Midbrain (tissue), 1 donor: ENCODE data around the gene SERPINB5.

Source experiments
- DNase-seq: peaks from one replicate; lab custom pipeline; 2025; lab: John Stamatoyannopoulos, UW

SERPINB5 gene

GRCh38 chr18:63468575-63468974, 8.2 kb upstream of the SERPINB5 start:
- DNase-seq, result no peak

- no peak for DNase-seq
Observed at GRCh38 chr18:63470751-63471150, 6.0 kb upstream of the SERPINB5 start.

DNA sequence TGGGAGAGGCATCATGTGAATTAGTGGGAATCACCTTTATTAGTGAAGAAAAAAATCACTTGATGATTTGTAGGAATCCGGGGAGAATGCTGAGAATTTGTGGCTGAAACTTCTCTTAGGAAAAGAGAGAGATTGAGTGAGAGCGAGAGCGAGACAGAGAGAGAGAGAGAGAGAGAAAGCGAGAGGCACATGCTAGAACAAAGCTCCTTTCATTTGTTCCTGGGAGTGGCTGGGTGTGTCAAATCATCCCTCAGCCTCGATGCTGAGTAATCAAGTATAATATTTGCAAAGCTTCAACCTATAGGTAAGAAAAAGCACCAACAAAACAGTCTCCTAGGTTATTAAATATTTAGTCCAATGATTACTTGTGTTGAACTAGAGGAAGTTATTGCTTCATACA, 4.4 kb upstream of the SERPINB5 start:
- DNase-seq, result no peak

GRCh38 chr18:63477200-63477599, 442 bp downstream of the SERPINB5 start:
- DNase-seq, result no peak

DNA sequence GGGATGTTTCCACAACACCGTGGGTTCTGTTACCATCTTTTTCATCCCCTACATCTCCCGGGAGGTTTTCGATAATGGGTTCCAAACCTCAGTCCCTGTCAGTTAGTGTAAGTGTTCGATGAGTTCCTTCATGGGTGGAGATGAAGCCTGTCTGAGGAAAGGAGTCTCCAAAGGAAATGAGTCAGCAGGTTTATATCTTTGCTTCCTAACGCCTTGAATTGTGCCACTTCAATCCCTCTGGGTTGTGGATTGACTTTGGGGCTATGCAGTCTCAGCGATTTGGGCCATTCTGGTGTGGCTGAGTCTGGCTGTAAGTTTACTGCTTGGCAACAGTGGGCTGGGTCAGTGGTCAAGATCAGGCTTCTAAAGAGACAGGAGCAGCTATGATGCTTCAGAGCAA, 1.2 kb downstream of the SERPINB5 start:
- DNase-seq, result no peak

- no peak for DNase-seq
Observed at GRCh38 chr18:63479826-63480225, 3.1 kb downstream of the SERPINB5 start.

DNA sequence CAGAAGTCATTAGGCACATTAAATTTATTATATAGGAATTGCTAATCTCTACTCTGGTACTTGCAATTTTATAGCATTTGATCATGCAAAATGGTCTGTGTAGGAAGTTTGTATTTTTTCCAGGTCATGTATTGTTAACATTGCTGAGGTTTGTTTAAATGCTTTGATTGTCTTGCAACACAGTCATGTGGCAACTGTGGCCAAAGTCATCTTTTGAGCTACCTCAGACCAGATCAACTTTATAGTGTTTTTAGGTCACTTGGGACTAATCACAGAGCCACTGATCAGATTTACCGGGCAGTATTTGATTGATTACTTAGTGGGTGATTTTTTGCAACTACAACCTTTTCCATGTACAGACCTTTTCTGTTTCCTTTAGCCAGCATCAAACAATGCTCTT, 3.7 kb downstream of the SERPINB5 start:
- no peak for DNase-seq

GRCh38 chr18:63480915-63481314, 4.2 kb downstream of the SERPINB5 start:
- DNase-seq, result no peak

GRCh38 chr18:63487676-63488075, 10.9 kb downstream of the SERPINB5 start:
- DNase-seq, result no peak

GRCh38 chr18:63488160-63488559, 11.4 kb downstream of the SERPINB5 start:
- DNase-seq, result no peak

DNA sequence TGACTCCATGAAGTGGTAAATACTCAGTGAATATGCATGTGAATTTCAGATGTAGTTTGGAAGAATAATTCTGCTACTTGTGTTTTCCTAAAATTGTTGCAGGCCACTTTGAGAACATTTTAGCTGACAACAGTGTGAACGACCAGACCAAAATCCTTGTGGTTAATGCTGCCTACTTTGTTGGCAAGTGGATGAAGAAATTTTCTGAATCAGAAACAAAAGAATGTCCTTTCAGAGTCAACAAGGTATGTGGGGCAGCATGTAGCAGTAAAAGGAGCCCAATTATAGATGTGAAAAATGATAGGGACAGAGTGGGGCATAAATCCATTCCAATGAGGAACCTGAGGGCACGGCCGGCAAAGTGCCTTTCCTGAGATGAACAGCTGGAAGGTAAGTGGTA, 16.1 kb downstream of the SERPINB5 start:
- no peak for DNase-seq

GRCh38 chr18:63495675-63496074, 18.9 kb downstream of the SERPINB5 start:
- no peak for DNase-seq

- no peak for DNase-seq
Observed at GRCh38 chr18:63505566-63506335, 29.0 kb downstream of the SERPINB5 start.

DNA sequence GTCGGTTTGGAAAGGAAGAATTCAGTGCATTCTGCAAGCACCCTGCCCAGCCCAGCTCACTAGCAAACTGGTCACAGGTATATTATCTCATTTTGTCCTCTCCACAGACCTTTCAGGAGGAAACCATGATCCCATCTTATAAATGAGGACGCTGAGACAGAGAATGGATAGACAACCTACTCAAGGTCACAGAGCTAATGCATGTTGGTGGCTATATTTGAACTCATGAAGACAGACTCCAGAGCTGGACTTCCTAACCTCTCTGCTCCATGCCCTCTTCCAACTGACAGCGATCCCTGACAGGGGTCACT, 29.5 kb downstream of the SERPINB5 start:
- DNase-seq, result no peak

DNA sequence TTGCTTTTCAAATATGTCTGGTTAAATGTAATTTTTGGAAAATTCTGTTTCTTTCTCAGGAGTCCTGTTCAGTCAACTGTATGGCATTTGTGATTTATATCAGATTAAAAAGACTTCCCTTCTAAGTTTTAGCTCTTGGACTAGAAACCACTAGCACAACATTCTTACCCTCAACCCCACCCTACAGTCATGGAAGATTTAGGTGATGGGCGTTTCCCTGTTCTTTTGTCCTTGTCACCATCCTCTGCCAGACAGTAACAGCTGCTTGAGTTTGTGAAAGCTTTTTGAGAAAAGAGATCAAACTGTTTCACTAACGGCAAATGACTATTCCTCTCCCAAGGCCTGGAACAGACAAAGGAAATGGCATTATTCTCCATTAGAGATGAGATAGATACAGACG, 31.8 kb downstream of the SERPINB5 start:
- DNase-seq, result no peak

- DNase-seq, result peak; percentile 10
Observed at GRCh38 chr18:63511285-63511684, 34.5 kb downstream of the SERPINB5 start.

DNA sequence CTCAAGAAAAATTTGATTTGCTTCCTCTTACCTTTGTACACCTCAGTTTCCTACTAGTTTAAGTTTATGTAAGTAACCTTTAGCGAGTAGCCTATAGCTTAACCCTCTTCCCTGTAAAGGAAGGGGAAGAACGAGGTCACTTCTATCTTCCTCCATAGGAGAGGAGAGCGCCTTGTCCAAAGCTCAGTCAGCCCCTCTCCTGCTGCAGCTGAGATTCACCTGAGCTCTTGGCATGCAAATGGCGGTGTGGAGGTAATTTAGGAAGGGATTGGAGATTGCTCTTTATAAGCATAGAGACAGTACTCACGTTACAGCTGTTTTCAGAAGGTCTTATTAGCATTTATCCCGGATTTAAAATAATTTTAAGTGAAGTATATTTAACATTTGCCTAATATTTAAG, 37.6 kb downstream of the SERPINB5 start:
- DNase-seq, result no peak

DNA sequence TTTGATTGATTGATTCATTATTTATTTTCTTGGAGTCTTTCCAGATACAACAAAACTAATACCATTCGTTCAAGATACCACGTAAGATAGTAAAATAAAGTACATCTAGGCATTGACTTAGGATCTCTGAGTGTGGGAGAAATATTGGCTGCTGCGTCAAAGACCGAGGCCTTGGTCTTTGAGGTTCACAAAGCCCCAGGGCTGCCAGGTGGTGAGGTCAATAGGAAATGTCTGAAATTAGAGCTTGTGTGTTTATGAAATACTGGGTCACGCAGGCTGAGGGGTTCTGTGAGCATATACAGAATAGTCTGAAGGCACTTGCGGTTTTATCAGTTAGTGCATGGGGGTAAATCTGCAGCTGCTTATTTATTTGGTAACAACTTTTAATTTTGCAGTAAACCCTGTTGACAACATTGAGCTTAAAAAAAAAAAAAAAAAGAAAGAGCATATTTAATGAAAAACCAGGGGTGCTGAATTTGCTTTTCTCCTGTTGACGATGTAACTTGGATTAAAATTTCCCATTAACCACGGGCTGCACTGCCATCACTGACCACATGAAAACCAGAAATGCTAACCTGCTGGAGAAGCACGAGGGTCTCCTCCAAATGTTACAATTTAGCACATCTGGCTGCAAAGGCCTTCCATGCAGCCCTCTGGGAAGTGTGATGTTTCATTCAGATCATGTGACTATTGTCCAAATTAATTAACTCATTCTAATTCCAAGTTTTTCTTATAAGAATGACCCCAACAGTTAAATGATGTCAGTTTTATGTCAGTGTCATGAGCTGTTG, 38.3 kb downstream of the SERPINB5 start:
- DNase-seq, result no peak

- DNase-seq, result no peak
Observed at GRCh38 chr18:63515801-63516200, 39.0 kb downstream of the SERPINB5 start.

GRCh38 chr18:63518178-63519012, 41.6 kb downstream of the SERPINB5 start:
- DNase-seq, result peak; percentile 85

DNA sequence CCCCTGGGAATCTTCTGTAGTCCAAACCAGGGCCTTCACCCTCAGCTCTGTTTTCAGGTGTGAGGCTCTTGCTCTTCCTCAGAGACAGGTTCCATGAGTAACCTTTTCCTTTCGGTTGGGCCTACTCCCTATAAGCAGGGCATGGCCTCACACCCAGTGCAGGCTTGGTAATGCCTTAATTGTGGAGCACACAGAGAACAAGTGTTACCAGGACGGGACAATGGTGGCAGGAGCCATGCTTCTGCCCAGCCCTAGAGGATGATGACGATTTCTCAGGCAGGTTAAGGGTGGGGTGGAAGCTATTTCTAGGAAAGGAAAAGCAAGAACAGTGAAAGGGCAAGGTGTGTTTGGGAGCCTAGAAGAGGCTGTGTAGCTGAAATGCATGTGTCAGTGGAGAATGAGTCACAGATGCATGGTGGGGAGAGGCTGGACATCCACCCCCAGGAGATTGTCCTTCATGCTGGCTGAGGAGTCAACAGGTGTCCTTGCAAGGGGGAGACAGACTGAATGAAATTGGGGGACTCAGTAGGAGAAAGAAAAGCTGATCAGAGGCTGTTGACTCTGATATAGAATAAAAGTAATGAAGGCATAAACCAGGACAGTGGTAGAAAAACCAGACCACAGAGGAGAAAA, 43.4 kb downstream of the SERPINB5 start:
- DNase-seq, result no peak

- no peak for DNase-seq
Observed at GRCh38 chr18:63523660-63524059, 46.9 kb downstream of the SERPINB5 start.
